ENCODE measurements around the gene UQCR10. TPM values are rescaled to one million over a fixed set of nuclear protein-coding genes. Genes with fewer than 3 reads are reported as not detected.

UQCR10 gene
- polyA plus RNA-seq, 3 donors from 2014 or later: 285 to 342 (median 286) TPM

Other genes with a start within 250 kb of the UQCR10 start
- gene THOC5, start 213.6 kb upstream of the UQCR10 start, polyA plus RNA-seq: 10 to 100 TPM; 22.6 to 28.7 (median 25.7) TPM
- gene NIPSNAP1, start 186.3 kb upstream of the UQCR10 start, polyA plus RNA-seq: 10 to 100 TPM; 44.5 to 60.5 (median 47.6) TPM
- 10 to 100 TPM; 12.9 to 34.1 (median 15.6) TPM for gene NF2, start 163.7 kb upstream of the UQCR10 start, polyA plus RNA-seq
- gene CABP7, start 47.4 kb upstream of the UQCR10 start, polyA plus RNA-seq: under 1 TPM in 2 of 3 donors, not detected in 1; 0.14 TPM
- 10 to 100 TPM; 59.3 to 77.7 (median 72.2) TPM for gene ZMAT5, start 362 bp upstream of the UQCR10 start, polyA plus RNA-seq
- gene ASCC2, start 70.9 kb downstream of the UQCR10 start, polyA plus RNA-seq: 10 to 100 TPM; 31.2 to 70.8 (median 40.8) TPM
- gene MTMR3, start 115.8 kb downstream of the UQCR10 start, polyA plus RNA-seq: 10 to 100 TPM; 11.2 to 21.9 (median 11.9) TPM

Measured in immature natural killer cell (primary cell).